Measurements from ENCODE around the gene GPR146. TPM values are rescaled to one million over a fixed set of nuclear protein-coding genes. Genes with fewer than 3 reads are reported as not detected.

GPR146 gene
- total and polyA plus RNA-seq, 11 donors = 11.1 to 56.8 (median 25.2) TPM

GRCh38 chr7:1100834-1101562 lies 56.7 kb downstream of the GPR146 start:
- Histone ChIP-seq H3K27ac (no peak overlapping the region), H3K9me3 (no peaks in the 10 kb centered on the region), H3K4me3 (no peak overlapping the region), H3K36me3 (no peaks in the 10 kb centered on the region), H3K27me3 (no peaks in the 10 kb centered on the region), H3K4me1 (peaks cover 0 to 13% (median 4%) of the 10 kb centered on the region in 12 donors)
- intact Hi-C loops (cut with DNase I) = no loop called here
- no peak for ATAC-seq
- WGBS, 4 donors = 73 to 89% (median 85%) methylated on average over 23 to 34 of the region's 34 CpGs
- DNase-seq = no peak
- no peak for TF ChIP-seq CTCF (IDR thresholded peaks at IDR 0.05)
- no peak for TF ChIP-seq POLR2A (IDR thresholded peaks at IDR 0.05)

GRCh38 chr7:1101563-1102431 lies 57.5 kb downstream of the GPR146 start:
- Histone ChIP-seq H3K9me3 (no peaks in the 10 kb centered on the region), H3K36me3 (no peaks in the 10 kb centered on the region), H3K27me3 (no peaks in the 10 kb centered on the region), H3K4me3 (no peak overlapping the region), H3K27ac (no peak overlapping the region), H3K4me1 (peaks cover 0 to 9% (median 0%) of the 10 kb centered on the region in 12 donors)
- DNase-seq = no peak
- intact Hi-C loops (cut with DNase I) = no loop called here
- ATAC-seq = no peak
- WGBS, 4 donors = 88 to 95% (median 93%) methylated on average over 35 to 47 of the region's 47 CpGs
- TF ChIP-seq CTCF (IDR thresholded peaks at IDR 0.05) (no peak), POLR2A (IDR thresholded peaks at IDR 0.05) (no peak)

- intact Hi-C loops (cut with DNase I) = no loop called here
- TF ChIP-seq CTCF (IDR thresholded peaks at IDR 0.05) = no peak
- no peak for TF ChIP-seq POLR2A (IDR thresholded peaks at IDR 0.05)
- H3K27ac ChIP-seq = peak overlapping the region in 4 of 12 donors; percentile 11 to 60 (median 40)
- no peaks in the 10 kb centered on the region for H3K27me3 ChIP-seq
- no peak for ATAC-seq
- H3K36me3 ChIP-seq = no peaks in the 10 kb centered on the region
- no peak overlapping the region for H3K4me3 ChIP-seq
- WGBS, 4 donors = 86 to 88% (median 88%) methylated on average over 34 of the region's 34 CpGs
- H3K4me1 ChIP-seq = peaks cover 0 to 9% (median 0%) of the 10 kb centered on the region in 12 donors
- H3K9me3 ChIP-seq = no peaks in the 10 kb centered on the region
- DNase-seq = peak in 1 of 5 donors; percentile 11
These were observed 58.9 kb downstream of the GPR146 start for GRCh38 chr7:1103009-1103788.
